Fibroblast of the conjunctiva (primary cell): Measurements from ENCODE around the gene KLHDC9.

ENCODE experiments used
- DNase-seq: peaks from one replicate; pipeline ENCODE4 v3.0.0-alpha.2; 2010; ENCODE audit warnings: low read depth

KLHDC9 gene

DNA sequence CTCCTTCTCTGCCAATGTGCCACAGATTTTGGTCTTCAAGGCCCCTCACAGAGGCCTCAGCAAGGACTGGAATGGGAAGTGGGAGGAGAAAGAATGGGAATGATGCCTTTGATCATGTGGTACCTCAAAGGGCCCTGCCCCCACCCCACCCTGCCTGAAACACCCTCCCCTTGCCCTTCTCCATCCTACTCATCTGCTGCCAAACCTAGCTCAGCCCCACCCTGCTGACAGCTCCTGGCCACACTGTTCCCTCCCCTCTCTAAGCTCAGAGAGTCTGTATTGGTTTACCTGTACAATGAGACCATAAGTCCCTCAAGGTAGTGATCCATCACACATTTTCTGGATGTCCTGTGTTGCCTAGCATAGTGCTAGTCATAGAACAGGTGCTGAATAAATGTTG, 21.8 kb upstream of the KLHDC9 start:
- no peak for DNase-seq

DNA sequence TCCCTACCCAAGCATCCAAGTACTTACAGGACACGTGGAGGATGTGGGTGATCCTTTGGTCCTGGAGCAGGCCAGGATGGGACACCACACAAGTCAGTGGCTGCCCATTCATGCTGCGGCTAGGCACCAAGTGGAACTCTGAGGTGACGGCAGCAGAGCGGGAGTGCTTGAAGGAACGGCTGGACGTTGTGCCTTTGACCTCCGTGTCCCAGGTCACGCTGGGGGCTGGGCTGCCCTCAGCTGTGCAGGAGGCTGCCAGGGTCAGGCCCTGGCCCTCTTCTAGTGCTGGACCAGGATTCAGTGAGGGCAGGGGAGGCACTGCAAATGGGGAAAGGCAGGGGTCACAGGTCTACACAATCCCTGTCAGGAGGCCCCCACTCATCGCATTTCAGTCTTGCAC, 20.7 kb upstream of the KLHDC9 start:
- no peak for DNase-seq

- DNase-seq = no peak
These were observed 18.6 kb upstream of the KLHDC9 start for GRCh38 chr1:161079436-161080110.

DNA sequence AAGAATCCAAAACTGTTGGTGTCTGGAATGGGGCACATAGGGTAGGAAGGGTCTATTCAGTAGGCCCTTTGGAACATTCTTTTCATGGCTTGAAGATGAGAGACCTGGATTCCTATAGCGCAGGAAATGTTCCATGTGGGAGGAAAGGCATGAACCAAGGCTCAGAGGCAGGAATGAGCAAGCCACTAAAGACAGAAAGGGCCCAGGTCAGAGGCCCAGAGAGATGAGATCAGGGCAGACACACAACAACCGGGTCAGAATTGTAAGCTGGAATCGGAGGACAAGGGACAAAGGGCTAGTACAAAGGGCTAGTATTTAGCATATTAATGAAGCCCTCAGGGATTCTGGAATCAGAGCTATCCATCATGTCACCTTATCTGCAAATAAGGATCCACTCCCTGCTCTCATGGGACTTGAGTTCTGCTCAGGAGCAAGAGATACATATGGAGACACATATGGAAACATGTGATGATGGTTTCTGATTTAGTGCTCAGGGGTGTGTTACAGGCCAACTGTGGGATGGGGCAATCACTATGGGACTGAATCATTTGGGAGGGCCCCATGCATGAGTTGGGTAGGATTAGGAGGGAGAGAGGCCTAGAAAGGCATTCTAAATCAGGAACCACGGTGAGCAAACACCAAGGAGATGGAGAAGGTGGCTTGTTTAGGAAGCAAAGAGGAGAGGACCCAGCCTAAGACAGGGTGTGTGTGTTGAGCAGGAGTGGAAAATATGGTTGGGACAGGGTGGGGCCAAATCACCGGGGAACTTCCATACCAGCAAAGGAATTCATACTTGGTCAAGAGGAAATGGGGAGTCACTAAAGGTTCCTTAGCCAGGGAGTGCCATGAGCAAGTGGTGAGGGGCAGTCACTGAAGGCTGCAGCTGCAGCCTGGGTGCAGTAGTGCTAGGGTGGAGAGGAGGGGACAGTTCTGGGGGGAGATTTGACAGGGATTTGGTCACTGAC, 17.4 kb upstream of the KLHDC9 start:
- DNase-seq = no peak

- DNase-seq = no peak
These were observed 16.6 kb upstream of the KLHDC9 start for GRCh38 chr1:161081519-161081918.

DNA sequence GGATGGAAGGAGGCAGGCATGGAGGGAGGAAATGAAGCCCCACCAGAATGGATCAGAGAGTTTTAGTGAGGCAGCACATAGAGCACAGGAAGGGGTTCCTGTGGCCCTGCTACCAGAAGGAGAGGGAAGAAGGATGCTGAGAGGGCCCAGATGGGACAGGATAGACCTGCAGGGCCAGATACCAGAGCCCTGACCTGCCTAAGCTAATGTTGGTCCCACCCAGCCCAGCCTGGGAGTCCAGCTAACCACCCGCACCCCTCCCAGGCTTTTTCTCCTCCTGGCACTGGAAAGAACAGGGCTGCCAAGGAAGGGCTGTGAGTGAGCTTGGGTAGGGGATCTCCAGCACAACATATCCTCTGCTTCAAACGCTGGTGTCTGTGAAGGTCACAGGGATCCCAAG, 15.7 kb upstream of the KLHDC9 start:
- no peak for DNase-seq

GRCh38 chr1:161082996-161083747, 15.0 kb upstream of the KLHDC9 start:
- peak; percentile 57 for DNase-seq

GRCh38 chr1:161083748-161084596, 14.2 kb upstream of the KLHDC9 start:
- no peak for DNase-seq

- DNase-seq = no peak
These were observed 13.6 kb upstream of the KLHDC9 start for GRCh38 chr1:161084597-161084988.

DNA sequence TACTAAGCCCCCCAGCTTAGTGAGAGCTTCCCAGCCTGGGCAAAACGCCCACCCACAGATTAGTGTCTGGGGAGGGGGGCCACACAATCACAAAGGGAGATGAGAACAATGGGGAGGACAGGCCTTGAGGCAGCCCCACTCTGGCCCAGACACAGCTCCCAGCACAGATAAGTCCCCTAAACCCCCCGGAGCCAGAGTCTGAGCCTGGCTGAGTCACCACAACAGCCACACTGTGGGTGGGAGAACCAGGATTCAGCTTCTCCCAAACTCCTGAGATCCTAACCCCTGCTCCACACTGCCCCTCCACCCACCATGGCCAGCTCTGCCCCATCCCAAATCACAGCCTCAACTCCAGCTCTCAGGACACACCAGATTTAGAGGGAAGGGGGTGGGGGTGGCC, 13.0 kb upstream of the KLHDC9 start:
- no peak for DNase-seq

- DNase-seq = no peak
These were observed 11.7 kb upstream of the KLHDC9 start for GRCh38 chr1:161086457-161086856.

GRCh38 chr1:161088587-161089110, 9.5 kb upstream of the KLHDC9 start:
- DNase-seq = no peak

DNA sequence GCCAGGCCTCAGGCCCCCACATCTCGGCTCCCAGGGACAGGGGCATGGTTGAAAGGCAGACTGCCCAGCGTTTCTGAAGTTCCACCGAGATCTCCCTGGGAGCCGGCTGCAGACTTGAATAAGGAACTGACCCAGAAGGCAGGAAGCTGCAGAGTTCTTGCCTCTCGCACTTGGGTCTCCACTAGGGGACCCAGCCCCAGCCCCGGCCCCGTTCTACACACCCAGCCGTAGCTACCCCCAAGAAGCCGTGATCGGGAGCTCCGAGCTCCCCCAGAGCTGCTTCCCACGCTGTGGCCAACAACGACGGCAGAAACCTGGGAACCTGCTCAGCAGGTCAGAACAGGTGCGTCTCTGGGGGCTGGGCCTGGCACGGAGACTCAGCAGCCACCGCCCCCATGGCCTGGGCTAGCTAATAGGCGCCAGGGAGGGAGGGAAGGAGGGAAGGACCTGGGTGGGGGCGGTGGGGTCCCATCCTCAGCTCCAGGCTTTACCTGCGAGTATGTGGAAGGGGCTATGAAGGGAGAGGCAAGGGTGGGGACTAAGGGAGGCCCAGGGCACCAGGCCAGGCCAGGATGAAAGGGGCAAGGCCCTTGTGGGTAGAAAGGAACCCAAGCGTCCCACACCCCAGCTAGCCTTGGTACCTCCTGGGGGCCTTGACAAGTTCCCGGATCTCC, 8.8 kb upstream of the KLHDC9 start, which contains the start of gene NECTIN4:
NECTIN4 (minus strand) TSS at position 308 of the 674 bp plus-strand sequence; CDS start at position 46, 262 bp downstream.
- no peak for DNase-seq

GRCh38 chr1:161089938-161090337, 8.2 kb upstream of the KLHDC9 start:
- DNase-seq = no peak

DNA sequence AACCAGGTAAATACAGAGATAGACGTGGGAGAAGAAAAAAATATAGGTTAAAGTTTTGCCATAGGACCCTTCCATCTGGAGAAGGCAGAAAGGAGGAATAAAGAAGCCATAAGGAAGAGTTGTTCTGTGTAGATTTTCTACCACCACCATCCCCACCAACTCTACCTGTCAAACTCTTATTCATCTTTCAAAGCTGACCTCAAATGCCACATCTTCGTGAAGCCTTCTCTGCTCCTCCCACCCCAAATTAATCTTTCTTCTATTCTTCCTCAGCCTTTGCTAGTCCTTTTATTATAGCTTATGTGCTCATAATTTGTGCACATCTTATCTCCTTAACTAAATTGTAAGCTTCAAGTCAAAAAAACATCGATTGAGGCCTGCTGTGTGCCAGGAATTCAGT, 7.5 kb upstream of the KLHDC9 start:
- DNase-seq = no peak

GRCh38 chr1:161091093-161091492, 7.1 kb upstream of the KLHDC9 start:
- no peak for DNase-seq

DNA sequence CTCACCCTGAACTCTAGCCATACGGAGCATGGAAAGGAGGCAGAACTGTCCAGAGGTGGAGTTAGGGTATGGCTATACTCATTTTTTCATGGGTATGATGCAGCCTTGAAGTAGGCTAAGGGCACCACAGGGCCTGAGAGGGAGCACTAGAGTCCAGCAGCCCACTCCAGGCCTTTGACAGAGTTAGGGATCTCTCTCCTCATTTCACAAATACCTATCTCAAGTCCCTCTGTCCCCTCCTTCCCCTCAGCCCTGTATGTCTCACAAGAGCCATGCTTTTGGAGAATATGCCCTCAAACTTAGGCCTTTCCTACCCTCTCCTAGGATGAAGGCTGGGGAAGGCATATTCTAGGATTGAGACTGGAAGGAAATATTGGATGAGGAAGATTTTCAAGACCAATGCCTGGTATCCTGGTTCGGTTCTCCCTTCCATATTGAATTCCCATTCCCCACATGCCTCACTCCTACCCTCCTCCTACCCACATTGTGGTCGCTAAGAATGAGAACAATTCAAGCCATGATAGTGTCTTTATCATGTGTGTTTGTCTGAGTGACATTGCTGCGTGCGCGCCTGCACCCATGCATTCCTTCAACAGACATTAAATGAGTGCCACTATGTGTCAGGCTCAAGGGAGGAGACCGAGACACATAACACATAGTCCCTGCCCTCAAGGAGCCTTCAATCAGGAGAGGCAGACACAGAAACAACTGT, 6.2 kb upstream of the KLHDC9 start:
- no peak for DNase-seq

DNA sequence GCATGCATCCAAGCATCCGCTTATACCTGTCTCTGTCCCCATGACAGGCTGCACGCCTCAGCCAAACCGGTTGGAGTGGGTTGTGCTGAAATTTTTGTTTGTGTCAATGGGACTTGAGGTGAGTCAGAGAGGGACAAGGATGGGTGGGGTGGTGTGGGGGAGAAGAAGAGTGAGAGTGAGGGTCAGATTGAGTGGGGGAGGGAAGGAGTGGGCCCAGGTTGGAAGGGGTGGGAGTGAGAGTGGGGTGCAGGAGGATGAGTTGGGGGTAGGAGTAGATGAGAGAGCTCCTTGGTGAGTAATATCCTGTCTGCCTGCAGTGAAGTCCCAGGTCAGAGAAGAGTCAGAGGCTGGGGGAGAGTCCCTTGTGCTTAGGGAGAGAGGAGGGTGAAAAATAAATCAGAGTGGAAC, 5.5 kb upstream of the KLHDC9 start:
- no peak for DNase-seq

GRCh38 chr1:161094481-161094880, 3.7 kb upstream of the KLHDC9 start:
- no peak for DNase-seq

DNA sequence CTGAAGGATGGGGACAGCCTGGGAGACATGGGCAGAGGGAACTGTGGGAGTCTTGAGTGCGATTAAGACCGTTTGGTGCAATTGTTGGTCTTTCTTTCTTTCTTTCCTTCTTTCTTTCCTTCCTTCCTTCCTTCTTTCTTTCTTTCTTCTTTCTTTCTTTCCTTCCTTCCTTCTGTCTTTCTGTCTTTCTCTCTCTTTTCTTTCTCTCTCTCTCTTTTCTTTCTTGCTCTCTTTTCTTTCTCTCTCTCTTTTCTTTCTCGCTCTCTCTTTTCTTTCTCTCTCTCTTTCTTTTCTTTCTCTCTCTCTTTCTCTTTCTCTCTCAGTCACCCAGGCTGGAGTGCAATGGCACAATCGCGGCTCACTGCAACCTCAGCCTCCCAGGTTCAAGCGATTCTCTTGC, 2.9 kb upstream of the KLHDC9 start:
- no peak for DNase-seq
